AML-193 (cell line): Measurements from ENCODE around the gene KLHL33.

Source experiments
- DNase-seq, 2 experiments: peaks; one replicate each; lab custom pipeline; 2025; lab: John Stamatoyannopoulos, UW

Gene KLHL33

GRCh38 chr14:20376071-20376588, 59.8 kb downstream of the KLHL33 start:
- DNase-seq = no peak
